GM18909 (cell line): ENCODE measurements around the gene FRAS1.
"Not testable (repeated sequence)": the region's sequence is repeated elsewhere in the genome, so short reads cannot be mapped to it uniquely, and the experiment has no call there.

ENCODE experiments used
- ATAC-seq: cut with Tn5 transposase; IDR thresholded peaks from one replicate; pipeline ENCODE4 v1.9.1; 2021; ENCODE audit warnings: mild to moderate bottlenecking; ENCODE audit not compliant: unreplicated experiment, poor library complexity

FRAS1 gene

DNA sequence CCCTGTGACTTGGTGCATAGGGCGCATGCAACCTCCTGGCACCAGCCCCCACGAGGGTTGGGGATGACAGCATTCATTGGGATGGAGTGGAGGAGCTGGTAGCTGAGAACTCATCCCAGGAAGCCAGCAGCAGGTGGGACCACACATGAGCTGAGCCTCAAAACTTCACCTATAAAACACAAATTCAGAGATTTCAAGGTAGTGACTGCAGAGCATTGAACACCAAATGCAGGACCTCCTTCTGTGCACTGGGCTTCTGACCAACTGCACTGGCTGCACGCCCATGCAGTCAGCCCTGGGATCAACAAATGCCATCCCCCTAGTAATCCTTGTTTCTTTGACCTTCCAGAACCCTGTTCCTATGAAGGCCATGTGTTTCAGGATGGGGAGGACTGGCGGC is 197.8 kb downstream of the FRAS1 start:
- no peak for ATAC-seq

DNA sequence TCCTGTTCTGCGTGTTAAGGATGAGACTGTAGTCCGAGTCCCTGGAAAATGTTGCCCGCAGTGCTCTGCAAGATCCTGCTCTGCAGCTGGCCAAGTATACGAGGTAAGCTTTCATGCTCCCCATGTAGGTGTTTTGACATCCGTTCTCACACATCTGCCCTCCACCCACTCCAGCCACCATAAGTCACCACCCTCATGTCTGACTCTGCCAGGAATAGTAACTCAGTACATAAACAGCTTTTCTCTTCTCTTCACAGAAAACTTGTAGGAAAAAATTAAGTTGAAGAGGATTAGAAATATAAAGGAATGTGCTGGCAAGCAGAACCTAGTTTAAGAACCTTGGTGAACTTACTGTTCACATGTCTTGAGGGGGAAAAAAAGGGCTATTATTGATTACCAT is 207.9 kb downstream of the FRAS1 start:
- ATAC-seq, result no peak

DNA sequence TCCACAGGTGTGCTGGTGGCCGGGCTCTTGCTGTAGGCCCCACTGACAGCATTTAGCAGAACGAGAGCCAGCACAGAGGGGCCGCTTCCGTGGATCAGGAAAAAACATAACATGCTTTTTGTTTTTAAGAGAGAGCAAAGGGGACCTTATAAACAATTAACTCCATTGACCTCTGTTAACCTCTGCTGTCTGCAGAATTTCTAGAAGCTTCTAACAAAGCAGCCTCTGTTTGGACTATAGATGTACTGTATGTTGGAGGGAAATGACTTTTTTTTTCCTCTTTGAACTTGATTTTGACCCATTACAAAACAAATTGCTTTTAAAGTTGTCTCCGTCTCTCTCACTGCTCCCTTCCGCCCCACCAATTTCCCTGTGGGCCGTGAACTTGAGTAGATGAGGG is 210.7 kb downstream of the FRAS1 start:
- ATAC-seq, result no peak

DNA sequence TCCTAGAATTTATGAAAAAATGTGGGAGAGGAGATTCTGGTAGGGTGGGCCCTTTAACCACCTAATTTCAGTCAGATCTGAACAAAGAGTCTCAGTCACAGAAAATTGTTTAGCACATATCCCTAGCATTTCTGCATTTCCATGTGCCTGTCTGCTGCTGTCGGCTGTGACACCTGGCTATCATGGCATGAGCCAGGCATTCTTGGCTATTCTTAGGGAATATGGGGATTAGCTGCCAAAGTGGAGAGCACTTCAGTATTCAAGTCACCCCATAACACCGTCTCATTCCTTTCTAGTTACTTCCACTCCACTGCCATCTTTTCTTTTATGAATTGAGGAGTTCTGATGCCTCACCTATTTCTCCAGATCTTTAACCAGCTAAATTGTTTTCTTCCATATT is 211.5 kb downstream of the FRAS1 start:
- ATAC-seq, result no peak

DNA sequence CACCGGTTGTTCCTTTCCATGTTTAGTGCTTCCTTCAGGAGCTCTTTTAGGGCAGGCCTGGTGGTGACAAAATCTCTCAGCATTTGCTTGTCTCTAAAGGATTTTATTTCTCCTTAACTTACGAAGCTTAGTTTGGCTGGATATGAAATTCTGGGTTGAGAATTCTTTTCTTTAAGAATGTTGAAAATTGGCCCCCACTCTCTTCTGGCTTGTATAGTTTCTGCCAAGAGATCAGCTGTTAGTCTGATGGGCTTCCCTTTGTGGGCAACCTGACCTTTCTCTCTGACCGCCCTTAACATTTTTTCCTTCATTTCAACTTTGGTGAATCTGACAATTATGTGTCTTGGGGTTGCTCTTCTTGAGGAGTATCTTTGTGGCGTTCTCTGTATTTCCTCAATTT is 218.3 kb downstream of the FRAS1 start:
- ATAC-seq, result not testable (repeated sequence)

DNA sequence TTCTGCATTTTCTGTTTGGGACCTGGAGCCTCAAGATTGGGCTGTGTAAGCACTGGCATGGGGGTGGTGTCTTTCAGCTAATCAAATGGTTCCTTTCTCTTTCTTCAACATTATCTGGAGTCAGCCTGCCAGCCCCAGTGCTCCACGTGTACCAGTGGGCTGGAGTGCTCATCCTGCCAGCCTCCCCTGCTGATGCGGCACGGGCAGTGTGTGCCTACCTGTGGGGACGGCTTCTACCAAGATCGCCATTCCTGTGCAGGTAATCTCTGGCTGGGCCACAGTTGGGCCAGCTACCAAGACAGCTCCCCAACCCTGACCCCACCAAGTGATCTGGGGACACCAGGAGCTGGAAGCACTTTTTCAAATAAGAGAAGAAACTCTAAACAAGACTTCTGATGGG is 229.2 kb downstream of the FRAS1 start:
- ATAC-seq, result no peak

DNA sequence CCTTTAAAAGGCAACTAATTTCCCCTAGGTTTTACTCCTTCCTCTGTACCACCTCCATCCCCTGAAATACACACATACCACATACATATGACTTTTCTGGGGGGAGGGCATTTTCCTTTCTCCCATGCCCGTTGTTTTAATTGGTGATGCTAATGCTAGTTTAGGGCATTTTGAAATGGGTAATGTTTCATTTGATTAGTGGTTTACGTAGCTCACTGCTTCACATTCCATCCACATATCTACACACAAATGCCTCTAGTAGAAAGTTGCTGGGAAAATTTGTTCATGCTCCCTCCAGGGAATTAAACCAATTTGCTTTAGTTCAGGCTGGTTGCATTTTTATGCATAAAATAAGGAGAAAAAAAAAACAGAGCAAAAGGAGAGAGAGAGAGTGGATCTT is 231.2 kb downstream of the FRAS1 start:
- ATAC-seq, result no peak

DNA sequence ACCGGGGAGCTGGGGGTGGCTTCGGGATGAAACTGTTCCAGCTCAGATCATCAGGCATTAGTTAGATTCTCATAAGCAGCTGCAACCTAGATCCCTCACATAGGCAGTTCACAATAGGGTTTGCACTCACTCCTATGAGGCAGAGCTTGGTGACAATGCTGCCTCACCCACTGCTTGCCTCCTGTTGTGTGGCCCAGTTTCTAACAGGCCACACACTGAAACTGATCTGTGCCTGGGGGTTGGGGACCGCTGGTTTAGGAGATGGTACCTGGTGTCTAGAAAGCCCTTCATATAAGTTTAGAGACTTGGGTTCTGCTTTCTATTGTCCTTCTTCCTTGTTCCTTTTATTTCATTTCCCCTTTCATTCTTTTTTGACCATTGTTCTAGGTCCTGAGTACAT is 234.2 kb downstream of the FRAS1 start:
- ATAC-seq, result no peak

DNA sequence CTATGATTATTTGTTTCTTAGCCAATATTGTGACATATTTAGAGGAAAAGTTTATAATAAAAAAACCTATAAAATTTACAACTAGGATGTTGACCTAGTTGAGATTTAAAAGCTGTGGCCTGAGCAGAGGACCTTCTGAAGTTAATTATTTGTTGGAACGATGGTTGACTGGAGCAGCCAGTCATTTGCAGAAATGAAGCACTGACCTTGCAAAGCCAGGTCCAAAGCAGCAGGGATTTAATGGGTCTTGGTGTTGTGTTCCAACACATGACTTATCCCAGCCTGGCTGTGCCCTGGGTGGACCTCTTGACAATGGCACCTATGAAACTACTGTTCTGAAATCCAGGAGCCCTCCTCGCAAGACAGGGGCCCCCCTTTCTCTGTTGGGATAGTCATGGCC is 235.2 kb downstream of the FRAS1 start:
- no peak for ATAC-seq

DNA sequence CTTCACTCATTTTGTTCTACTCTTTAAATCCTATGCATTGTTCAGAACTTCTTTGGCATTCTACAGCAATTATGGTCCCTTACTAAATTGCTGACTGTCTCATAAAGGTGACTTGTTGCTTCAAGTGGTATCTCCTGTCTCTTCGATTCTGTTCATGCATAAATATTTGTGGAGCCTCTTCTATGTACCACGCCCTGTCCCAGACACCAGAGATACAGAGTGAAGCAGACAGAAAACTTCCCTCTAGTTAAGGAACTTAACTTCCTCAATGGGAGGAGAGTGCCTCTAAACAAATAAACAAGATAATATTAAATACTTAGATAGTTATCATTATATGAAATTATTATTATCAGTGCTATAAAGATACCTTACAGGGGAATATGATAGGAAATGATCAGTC is 235.7 kb downstream of the FRAS1 start:
- no peak for ATAC-seq

DNA sequence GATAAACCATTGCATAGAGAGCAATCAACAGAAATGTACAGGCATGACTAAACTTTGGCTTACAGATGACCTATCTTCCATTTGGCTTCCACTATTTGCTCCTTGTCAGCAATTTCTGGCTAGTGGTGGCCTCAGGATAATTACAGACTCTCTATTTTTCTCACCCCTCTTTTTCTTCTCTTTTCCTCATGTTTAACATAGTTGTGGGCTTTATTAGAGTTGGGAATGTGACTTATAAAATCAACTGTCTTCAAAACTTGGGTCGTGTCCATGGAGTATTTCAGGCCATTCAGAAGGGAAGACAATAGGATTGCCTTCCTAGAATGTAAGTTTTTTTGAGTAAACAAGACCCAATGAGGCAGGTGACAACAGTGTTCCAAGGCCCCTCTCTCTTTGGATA is 236.2 kb downstream of the FRAS1 start:
- no peak for ATAC-seq

DNA sequence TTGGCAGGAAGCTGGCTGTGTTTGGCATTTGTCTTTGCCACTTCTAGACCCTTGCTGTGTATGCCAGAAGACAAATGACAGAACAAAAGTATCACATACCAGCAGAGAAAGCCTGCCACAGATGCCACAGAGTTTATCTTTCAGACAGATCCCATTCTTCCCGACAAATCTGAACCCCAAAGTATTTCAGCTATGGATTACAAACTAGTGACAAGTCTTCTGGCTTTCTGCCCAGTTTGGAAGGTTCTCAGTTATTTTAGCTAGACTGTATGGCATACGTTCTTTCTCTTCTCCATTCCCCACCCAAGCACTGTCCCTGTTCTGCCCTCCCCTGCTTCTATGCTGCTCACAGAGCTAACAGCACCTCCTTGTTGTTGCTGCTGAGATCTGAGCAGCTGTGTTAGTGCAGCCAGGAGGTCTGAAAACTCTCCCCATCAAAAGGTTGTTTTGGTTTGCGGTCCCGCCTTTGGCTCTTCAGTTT is 236.7 kb downstream of the FRAS1 start:
- no peak for ATAC-seq

DNA sequence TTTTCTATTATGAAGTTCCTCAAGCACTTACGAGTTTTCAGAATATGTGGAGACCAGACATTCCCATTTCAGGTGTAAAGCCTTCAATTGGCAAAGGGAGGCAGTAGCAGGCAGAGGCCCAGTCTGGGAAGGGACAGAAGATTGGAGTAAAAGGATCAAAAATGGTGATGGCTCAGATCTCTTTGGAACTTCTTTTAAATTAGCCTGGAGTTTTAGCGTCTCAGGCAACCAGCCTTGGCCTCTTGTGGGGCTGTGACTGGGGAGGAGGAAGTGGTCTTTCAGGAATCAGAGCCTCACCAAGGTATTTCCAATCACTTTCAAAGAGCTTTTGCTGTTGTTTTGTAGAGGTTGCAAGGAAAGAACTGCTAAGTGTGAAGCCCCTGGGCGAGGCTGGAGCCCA is 239.1 kb downstream of the FRAS1 start:
- no peak for ATAC-seq

DNA sequence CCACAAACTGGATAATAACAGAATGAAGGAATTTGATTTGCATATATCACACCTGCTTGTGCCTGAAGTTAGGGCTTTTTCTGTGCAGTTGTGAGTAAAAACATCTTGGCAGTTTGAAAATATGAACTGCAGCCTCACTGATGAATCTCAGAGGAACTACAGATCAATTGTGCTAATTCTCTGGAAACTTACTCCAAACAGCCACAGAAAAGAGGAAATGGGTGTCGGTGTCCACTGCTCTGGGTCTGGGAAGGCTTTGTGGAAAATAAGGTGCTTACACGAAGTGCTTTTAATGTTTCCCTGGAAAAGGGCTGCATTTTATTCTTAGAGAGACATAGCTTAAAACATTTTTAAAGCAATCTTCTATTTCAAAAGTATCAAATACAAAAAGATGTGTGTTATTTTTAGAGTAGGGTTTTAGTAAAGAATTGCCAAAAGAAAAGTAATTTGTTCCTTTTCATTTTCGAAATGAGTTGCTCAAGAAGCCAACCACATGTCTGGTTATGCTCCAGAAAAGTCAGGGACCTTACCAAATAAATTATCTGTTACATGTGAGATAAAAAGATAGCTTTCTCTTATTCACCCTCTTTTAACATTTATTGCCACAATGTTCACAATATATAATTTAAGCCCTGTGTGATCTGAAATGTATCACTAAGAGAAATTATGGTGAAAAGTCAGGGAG is 240.1 kb downstream of the FRAS1 start:
- peak; percentile 49 for ATAC-seq

DNA sequence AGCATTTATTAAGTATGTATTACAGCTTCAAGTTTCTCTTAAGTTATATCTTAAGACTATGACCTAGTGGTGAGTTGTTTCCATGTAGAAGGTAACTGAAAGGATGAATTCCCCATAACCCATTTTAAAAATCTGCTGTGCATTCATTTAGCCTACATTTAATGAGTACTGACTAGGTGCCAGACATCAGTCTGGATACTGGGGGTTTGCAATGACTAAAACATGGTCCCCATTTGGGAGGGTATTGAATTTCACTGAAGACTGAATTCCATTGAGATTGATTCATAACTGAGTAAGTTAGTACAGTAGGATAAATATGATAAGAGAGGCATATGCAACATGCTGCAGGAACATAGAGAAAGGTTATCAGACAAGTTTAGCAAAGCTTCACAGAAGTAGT is 241.5 kb downstream of the FRAS1 start:
- ATAC-seq, result no peak

DNA sequence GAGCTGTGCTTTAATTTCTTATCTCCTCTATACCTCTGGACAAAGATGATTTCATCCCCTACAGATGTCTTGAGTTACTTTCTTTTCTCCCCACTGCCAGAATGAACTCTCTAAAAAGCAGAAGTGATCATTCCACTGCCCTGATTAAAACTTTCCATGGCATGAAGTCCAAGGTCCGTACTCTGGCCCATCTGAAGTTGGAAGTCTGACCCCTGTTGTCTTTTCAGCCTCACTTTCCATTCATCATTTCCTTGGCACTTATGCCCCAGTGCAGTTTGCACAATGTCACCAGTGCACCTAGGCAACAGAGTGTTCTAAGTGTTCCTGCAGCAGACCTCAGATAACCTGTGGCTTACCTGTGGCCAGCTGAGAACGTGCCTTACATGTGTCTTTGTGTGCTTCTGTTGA is 242.4 kb downstream of the FRAS1 start:
- peak; percentile 61 for ATAC-seq

DNA sequence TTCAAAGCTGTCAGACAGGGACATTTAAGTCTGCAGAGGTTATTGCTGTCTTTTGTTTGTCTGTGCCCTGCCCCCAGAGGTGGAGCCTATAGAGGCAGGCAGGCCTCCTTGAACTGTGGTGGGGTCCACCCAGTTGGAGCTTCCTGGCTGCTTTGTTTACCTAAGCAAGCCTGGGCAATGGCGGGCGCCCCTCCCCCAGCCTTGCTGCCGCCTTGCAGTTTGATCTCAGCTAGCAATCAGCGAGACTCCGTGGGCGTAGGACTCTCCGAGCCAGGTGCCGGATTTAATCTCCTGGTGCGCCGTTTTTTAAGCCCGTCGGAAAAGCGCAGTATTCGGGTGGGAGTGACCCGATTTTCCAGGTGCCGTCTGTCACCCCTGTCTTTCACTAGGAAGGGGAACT is 250.1 kb downstream of the FRAS1 start:
- ATAC-seq, result not testable (repeated sequence)

DNA sequence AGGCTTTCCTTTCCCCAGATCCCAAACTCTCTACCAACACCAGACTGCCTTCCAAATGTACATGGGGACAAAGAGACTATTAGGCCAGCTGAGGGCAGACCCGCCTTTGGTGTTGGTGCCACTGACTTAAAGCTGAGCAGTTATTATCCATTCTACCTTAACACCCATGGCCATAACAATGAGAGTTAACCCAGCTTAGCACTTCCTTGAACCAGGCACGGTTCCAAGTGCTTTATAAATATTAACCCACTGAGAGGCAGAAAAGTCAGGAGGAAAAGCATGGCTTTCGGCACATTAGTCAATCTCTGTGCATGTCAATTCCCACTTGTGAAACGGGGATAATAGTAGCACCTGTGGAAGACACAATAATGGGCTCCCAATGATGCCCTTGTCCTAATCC is 251.4 kb downstream of the FRAS1 start:
- ATAC-seq, result no peak

DNA sequence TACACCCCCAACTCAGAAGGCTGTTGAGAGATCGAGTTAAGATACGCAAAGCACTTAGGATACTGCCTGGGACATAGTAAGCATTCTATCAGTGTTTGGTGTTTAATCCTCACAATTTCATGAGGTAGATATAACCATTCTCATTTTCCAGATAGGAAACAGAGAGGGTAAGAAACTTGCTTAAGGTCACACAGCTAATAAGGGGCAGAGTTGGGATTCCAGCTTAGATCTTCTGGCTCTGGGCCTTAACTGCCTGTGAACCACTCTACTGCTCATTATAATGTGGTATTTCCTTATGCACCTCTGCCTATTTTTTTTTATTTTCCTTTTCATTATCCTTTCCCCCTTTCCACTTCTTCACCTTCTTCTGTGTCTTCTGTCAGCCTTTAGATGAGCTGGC is 252.2 kb downstream of the FRAS1 start:
- ATAC-seq, result no peak

DNA sequence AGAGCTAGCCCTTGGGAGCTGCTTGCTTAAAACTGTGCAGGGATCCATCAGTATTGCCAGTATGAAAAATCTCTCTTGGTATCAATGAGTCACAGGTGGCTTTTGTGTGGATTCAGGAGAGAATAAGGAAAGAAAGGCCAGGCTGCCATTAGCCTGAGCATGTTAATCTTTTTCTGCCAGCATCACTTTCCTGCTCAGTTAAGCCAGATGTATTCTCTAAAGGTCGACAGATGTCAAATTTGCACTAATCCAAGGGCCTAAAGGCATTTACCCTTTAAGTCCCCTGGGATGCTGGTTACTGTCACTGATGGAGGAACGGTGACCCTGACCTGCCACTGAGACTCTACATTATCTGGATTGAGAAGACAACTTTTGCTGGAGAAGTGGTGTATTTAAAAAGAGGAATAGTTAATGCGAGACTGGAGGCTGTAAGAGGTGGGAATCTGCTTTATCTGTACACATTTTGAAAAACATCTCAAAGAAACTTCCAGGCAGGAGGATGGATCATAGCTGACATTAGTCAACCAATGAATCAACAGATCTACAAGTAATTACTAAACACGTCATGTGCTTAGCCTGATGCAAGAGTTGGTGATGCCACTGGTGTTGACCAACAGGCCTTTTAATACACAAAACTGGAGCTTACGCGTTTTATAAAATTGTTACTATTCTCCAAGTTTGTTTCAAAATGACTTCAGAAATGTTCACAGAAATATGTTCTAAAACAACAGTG is 253.1 kb downstream of the FRAS1 start:
- no peak for ATAC-seq

DNA sequence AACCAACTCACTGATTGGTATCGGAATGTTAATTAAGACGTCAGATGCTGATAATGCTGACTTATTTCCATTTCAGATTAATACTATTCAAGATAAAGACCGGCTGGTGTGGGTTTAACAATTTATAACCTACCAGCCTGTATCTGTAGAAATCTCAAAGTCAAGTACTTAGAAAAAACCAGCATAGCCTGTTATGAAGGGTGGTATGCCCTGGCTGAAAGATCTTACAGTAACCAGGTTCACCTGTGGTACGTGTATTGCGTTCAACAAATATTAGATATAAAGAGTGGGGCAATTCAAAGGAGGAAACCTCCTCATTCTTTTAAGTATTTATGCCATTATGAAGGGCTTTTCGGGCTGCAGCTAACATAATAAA is 253.6 kb downstream of the FRAS1 start:
- ATAC-seq, result no peak

DNA sequence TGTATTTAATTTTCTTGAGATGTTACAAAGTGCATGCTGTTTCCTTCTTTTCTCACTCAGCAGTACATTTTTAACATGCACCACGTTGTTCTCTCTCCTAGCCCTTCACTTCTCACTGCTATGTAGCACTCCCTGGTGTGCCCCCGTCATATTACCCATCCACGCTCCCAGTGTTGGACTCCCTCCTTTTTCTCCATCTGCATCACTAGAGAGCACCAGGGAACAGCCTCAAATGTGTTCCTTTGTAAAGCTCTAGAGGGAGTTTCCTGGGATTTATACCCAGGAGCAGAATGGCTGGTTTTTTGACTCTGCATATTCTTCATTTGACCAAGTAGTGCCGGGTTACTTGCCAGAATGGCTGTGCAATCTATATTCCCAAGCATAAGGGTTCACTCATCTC is 254.2 kb downstream of the FRAS1 start:
- no peak for ATAC-seq
